Measurements from ENCODE around the gene MED12L. TPM values are rescaled to one million over a fixed set of nuclear protein-coding genes. Genes with fewer than 3 reads are reported as not detected.

The MED12L gene
- polyA plus RNA-seq, 1 donor: 2.7 TPM

GRCh38 chr3:151297429-151297828 lies 212.0 kb downstream of the MED12L start:
- DNase-seq: no peak

GRCh38 chr3:151299006-151299405 lies 213.5 kb downstream of the MED12L start:
- no peak for DNase-seq

GRCh38 chr3:151300539-151300938 lies 215.1 kb downstream of the MED12L start:
- DNase-seq: no peak

GRCh38 chr3:151301787-151302186 lies 216.3 kb downstream of the MED12L start:
- DNase-seq: no peak

GRCh38 chr3:151303751-151304150 lies 218.3 kb downstream of the MED12L start:
- DNase-seq: no peak

- no peak for DNase-seq
Observed at GRCh38 chr3:151305060-151305774, 219.8 kb downstream of the MED12L start.

- DNase-seq: no peak
Observed at GRCh38 chr3:151305775-151306151, 220.3 kb downstream of the MED12L start.

GRCh38 chr3:151306168-151306810 lies 220.8 kb downstream of the MED12L start:
- no peak for DNase-seq

- no peak for DNase-seq
Observed at GRCh38 chr3:151307131-151307530, 221.7 kb downstream of the MED12L start.

- DNase-seq: no peak
Observed at GRCh38 chr3:151307583-151308488, 222.4 kb downstream of the MED12L start.

GRCh38 chr3:151309566-151309965 lies 224.1 kb downstream of the MED12L start:
- DNase-seq: no peak

GRCh38 chr3:151312972-151313371 lies 227.5 kb downstream of the MED12L start:
- DNase-seq: no peak

GRCh38 chr3:151314137-151314536 lies 228.7 kb downstream of the MED12L start:
- no peak for DNase-seq

GRCh38 chr3:151314593-151314992 lies 229.1 kb downstream of the MED12L start:
- no peak for DNase-seq

GRCh38 chr3:151315136-151315535 lies 229.7 kb downstream of the MED12L start:
- no peak for DNase-seq

GRCh38 chr3:151315846-151316245 lies 230.4 kb downstream of the MED12L start:
- DNase-seq: no peak

- no peak for DNase-seq
Observed at GRCh38 chr3:151316267-151316991, 231.0 kb downstream of the MED12L start, which contains the start of gene GPR87. TSS of gene GPR87 (minus strand) at chr3:151316820. CDS start at chr3:151300100, 16,720 bp downstream.

- DNase-seq: no peak
Observed at GRCh38 chr3:151318313-151318712, 232.8 kb downstream of the MED12L start.

- no peak for DNase-seq
Observed at GRCh38 chr3:151318991-151319390, 233.5 kb downstream of the MED12L start.

- no peak for DNase-seq
Observed at GRCh38 chr3:151319628-151320027, 234.2 kb downstream of the MED12L start.

GRCh38 chr3:151320131-151320530 lies 234.7 kb downstream of the MED12L start:
- no peak for DNase-seq

- no peak for DNase-seq
Observed at GRCh38 chr3:151321526-151321925, 236.1 kb downstream of the MED12L start.

Data from left kidney (tissue), 2 donors.